Measurements from ENCODE around the gene CBS.
"Not testable (repeated sequence)": the region's sequence is repeated elsewhere in the genome, so short reads cannot be mapped to it uniquely, and the experiment has no call there.

Gene CBS

DNA sequence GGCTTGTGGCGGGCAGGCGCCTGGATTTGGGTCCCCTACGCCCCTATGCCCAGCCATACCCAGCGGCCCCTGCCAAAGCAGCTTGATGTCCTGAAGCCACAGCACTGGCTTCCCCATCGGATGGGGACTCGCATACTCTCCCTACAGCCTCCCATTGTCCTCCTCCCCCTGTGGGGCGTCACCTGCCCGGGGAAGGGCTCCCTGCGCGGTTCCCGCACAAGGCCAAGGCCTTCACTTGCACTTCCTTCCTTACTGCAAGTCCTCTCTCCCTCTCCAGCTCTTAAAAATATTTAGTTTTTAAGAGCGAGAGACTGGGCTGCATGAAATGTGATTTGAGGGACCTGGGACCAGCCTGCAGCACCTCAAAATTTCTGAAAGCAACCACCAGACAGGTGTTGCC is 8.9 kb downstream of the CBS start:
- DNase-seq = not testable (repeated sequence)

DNA sequence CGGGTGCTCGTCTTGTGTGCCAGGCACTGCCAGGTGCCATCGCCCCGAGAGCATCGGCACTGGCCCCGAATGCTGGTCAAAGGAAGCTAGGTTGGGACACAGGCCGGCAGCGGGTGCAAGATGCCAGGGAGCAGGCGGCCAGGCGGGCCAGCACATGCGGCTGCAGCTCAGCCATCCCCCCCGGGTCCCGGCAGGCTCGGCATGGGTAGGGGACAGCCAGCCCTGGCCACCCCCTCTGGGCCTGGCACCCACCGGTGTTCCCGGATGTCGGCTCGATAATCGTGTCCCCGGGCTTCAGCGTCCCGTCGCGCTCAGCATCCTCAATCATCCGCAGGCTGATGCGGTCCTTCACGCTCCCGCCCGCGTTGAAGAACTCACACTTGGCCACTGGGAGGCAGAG is 9.6 kb downstream of the CBS start:
- not testable (repeated sequence) for DNase-seq

DNA sequence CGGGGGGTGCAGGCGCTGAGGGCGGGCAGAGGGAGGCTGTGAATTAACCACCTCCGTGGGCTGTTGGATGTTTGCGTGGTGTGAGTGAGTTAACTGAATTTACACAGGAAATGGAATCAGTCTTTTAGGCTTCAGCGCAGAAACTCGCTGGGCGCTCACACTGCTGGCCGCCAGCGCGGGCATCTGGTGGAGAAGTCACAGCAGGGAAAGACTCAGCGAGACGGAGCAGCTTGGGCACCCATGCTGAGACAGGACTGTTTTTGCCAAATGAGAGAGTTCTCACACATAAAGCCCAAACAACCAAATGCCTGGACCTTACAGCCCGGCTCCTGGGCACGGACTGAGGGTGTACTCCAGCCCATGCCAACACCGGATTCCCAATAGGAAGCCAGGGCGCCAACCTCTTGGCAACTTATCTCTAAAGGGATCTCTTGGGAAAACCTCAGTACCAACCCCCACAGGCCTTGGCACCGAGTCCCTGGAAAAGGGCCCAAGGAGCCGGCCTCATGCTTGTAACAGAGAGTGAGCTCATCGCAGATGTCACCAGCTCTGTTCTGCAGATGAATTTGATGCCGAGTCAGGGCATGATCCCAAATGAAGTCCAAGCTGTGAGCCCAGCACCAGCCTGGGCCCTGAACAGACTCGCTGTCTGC is 11.2 kb downstream of the CBS start:
- not testable (repeated sequence) for DNase-seq

DNA sequence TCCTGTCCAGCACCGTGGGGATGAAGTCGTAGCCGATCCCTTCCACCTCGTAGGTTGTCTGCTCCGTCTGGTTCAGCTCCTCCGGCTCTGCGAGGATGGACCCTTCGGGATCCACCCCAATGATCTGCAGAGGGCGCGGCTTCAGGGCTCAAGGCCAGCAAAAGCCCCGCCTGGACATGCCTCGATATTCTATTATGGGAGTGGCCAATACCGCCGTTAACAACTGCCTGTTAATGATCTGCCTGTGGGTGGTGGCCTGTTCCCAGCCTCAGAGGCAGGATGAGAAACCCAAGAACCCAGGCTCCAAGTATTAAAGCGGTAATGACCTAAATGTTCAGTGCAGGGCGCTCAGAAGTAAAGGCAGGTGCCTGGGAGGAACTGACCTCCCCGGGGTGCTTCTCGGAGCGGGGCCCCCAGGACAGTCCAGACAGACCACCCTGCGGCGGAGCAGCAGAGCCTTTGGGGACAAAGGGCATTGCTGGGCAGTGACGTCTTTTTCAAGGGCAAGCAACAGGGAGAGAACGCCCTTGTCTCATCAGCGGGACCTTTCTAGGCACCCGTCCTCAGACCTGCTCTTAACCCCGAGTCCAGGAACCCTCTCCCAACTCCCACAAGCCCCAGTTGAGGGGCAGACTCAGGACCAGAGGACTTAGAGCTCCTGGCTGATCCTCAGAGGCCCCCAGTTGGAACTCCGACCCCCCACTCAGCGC is 12.5 kb downstream of the CBS start:
- not testable (repeated sequence) for DNase-seq

DNA sequence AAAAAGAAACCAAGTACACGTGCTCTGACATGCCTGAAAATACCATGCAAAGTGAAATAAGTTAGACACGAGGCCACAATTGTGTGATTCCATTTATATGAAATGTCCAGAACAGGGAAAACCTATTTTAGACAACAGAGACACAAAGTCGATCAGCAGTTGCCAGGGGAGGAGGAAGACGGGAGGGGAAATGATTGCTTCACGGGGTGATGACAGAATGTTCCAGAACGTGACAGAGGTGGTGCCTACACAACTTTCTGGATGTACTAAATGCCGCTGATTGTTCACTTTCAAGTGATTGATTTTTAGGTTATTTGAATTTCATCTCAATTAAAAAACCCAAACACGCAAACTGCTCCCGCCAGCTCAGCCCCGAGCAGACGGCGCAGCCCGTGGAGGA is 22.5 kb downstream of the CBS start:
- DNase-seq = not testable (repeated sequence)

DNA sequence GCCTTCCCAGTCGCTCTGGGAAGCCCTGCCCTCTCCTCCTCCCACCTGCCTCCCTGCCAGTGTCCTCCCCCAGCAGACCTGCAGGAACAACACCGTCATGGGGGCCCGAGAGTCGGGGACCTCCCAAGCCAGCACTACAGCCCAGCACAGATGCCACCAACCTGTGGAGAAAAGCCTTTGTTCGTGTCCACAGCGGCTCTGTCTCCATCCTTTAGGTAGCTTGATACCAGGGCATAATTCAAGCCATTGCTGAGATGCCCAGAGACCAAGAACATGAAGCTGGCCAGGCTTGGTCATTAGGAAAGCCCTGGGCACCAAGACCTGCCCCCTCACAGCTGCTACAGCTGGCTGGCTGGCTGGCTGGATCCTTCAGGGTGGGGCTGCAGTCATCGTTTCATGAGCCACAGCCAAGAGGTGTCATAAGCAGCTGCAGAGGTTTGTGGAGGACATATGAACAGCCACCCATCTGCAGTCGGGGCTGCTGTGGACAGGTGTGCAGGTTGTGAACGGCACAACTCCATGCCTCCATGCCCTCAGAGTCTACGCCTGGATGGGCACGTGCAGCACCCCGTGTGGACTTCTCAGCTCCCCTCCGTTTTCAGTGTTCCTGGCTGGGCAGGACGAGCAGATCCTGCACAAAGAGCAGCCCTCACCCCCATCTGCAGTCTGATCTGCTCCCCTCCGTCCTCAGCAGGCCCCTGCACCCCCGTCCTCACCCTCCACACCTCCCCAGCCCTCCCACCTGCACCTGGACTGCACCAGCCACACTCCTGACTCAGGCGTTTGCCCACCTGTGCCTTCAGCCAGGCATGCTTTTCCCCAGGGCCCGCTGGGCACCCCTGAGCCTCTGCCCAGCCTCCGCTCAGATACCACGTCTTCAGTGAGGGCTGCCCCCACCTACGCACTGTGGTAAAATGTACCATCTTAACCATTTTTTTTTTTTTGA is 29.5 kb downstream of the CBS start:
- DNase-seq = not testable (repeated sequence)

DNA sequence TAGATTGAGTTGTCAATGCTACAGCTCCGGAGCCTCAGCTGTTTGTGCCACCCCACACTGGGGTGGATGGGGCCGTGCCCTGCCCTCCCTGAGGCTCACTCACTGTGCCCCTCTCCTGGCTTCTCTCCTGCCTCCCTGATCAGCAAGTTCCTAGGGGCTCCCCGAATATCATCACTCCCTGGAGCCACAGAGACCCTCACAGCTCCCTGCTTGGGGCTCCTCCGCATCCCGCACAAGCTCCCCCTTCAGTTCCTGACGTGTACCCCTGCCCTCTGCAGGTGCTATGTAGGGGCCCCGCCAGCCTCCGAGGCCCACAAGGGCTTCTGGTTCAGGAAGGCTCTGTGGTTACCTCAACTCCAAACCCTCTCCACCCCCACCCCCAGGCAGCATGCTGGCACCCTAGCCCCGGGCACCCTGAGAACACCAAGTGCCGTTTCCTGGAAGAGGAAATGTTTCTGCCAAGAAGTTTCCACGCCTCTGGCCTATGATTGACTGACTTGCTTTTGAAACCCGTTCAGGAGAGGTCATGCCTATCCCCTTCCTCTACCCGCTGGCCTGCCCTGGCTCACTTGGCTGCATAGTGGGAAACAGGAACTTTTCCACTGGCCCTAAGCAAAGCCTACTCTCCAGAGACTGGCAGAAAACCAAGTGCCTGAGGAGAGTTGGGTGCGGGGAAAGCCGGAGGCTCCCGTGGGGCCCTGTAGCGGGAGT is 30.3 kb downstream of the CBS start:
- DNase-seq = not testable (repeated sequence)

DNA sequence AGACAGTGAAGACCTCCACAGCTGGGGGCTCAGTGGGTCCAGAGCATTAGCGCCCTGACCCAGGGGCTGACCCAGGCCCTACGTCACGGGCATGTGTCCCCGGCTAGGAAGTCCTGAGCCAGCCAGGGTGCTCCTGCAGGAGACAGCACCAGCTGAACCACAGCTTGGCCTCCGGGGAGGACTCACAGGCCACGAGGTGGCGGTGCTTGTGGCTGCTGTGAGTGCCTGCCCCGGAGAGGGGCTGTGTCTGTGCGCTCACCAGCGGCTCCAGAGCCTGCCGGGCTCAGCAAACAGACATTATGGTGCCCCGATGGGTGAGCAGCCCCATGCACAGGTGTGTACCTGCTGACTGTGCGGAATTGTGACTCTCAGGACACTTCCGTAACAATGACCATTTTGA is 31.1 kb downstream of the CBS start:
- not testable (repeated sequence) for DNase-seq

DNA sequence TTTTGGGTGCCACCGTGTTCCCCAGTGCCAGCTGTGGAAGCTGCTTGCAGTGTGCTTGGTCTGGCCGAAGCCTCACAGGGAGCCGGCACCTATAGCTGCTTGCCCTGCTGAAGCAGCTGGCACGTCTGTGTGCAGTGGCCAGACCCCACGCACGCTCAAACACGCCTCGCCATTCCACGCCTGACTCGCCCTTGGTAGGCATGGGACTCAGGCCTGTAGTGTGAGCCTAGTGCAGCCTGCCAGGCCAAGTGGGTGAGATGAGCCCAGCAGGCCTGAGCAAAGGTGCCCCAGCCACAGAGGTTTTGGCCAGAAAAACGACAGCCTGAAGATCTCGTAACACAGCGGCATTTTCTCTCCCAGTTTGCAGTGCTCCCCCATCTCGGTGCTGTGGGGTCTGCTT is 32.3 kb downstream of the CBS start:
- DNase-seq = not testable (repeated sequence)

DNA sequence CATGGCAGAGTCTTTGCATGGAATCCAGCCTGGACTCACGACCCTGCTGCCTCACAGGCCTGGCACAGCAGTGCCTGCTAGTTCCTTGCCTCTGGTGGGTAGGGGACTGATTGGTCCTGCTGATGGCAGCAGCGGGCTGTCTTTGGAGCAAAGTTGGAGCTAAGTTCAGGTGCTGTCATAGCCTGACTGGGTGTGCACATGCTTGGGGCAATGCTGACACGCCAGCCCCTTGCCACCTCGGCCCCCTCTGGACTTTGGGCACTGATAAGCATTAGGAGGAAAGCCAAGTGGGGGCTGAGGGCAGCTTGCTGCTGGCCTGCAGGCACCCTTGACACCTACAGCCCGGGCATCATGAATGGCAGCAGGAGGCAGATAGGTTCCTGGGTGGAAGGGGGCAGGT is 33.5 kb downstream of the CBS start:
- not testable (repeated sequence) for DNase-seq

DNA sequence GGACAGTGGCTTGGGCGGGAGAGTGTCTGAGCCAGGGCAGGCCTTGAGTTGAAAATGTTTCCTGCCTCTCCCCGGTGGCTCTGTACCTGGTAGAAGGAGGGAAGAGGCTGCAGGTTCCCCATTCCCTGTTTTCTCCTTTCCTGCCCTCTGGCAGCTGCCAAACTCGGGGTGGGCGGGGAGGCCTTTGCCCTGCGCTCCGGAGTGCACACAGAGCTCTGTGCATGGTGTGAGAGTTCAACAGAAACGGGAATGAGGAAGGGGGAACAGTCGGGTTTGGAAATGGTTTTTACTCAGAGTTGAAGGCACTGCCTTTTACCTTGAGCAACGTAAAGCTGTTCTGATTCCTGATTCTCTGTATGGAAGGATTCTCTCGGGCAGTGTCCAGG is 37.0 kb downstream of the CBS start:
- DNase-seq = not testable (repeated sequence)

DNA sequence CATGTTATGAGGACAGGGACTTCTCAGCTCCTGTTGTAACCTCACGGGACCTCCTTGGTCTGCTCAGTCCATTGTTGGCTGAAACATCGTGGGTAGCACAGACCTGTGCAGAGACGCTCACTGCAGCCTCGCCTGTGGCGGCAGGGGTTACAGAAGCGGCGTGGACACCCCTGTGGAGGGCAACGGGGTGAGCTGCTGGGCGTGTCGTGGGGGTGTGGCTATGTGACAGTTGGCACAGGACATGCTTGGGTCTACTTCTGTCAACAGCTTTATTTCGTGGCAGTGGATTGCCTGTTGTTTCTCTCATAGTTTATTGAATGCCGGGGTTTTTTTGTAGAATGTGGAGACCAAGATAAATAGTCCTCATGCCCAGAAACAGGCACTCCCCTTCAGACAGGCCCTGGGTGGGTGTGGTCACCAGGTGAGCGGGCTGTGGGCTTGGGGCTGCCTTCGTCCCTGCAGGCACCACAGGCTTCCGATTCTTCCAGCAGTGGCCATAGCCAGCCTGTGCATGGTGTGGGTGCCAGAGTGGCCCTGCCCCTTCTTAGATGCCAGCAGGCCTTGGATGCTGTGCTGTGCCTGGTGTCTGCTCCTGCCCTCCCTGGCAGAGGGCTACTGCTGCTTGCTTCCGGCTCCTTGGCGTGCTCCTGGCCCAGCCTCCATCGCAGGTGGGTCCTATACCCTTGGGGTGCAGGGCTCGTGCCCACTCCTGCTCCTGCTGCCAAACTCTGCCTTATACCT is 37.5 kb downstream of the CBS start:
- not testable (repeated sequence) for DNase-seq

DNA sequence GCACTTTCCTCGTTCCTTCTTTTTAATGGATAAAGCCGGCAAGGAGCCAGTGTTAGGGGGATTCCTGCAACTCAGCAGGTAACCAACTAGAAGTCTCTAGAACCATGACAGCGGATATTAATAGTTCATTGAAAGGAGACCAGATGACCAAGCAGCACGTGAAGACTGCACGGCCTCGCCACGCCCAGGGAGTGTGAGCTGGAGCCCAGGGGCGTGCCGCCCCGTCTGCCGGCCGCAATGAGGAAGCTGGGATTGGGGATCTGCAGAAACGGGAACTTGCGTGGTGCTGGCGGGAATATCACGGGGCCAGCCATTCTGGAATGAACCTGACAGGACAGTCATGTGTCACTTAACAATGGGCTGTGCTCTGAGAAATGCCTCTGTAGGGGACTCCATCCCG is 38.7 kb downstream of the CBS start:
- DNase-seq = not testable (repeated sequence)

DNA sequence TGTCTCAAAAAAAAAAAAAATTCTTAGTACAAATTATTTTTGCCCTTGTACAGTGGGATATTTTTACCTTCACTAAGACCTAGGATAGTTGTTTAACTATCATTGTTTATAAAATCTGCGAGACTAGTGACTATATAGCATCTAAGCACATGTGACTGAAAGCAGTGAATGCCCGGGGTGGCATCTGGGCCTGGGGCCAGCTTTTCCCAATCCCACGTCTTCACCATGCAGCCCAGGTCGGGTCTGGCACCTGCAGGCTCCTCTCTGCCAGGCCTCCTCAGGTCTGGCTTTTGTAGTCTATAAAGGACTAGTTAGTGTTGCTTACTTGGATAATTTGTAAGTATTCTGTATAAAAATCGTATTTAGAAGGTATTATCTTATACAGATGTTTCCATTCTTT is 40.8 kb downstream of the CBS start:
- no peak for DNase-seq

DNA sequence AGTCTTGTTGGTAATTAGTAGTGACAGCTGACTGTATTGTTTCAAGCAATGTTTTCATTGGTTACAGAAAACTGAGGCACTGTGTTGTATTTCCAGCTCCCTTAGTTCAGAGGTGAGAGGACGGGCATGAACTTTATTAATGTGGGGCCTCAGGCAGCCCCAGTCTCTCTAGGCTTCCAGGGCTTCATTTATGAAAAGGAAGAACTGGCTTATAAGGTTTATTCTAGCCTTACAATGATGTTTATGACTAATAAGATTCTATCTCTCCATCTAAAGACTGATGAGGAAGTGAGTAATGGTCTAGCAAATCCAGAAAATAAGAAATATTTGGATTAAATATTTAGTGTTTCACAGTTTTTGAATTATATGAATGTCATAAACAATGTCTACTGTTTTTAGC is 41.5 kb downstream of the CBS start:
- no peak for DNase-seq

DNA sequence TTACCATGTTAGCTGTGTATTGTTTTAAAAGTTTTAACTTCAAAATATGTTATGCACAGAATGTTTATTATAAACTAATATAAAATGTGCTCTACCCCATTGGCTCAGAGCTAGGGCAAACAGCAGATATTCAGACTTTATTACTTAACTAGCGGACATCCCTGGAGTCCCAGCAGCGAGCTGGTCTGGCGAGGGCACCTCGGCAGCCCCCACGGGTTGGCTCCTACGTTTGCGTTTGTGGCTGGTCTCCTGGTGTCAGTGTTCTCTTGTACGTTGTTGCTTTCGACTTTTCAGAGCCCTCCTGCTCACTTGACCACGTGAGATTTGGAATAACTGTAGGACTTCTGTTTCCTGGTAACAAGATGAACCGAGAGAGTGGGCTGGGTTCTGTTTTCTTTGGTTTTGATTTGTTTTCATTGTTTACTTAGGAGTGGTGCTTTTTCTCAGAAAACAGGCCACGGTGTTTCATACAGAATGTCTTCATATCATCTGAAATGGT is 44.5 kb downstream of the CBS start:
- no peak for DNase-seq

DNA sequence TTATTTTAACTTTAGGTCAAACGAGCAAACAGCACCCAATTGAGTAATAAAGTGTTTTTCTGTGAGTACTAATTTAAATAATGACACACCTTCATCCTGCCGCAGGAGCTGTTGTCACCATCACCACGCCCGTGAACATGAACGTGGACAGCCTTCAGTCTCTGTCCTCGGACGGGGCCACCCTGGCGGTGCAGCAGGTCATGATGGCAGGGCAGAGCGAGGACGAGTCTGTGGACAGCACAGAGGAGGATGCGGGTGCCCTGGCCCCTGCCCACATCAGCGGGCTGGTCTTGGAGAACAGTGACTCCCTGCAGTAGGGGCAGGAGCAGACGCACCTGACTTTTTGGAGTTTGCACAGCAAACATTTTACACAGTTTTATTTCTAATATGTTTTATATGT is 45.9 kb downstream of the CBS start:
- DNase-seq = no peak

DNA sequence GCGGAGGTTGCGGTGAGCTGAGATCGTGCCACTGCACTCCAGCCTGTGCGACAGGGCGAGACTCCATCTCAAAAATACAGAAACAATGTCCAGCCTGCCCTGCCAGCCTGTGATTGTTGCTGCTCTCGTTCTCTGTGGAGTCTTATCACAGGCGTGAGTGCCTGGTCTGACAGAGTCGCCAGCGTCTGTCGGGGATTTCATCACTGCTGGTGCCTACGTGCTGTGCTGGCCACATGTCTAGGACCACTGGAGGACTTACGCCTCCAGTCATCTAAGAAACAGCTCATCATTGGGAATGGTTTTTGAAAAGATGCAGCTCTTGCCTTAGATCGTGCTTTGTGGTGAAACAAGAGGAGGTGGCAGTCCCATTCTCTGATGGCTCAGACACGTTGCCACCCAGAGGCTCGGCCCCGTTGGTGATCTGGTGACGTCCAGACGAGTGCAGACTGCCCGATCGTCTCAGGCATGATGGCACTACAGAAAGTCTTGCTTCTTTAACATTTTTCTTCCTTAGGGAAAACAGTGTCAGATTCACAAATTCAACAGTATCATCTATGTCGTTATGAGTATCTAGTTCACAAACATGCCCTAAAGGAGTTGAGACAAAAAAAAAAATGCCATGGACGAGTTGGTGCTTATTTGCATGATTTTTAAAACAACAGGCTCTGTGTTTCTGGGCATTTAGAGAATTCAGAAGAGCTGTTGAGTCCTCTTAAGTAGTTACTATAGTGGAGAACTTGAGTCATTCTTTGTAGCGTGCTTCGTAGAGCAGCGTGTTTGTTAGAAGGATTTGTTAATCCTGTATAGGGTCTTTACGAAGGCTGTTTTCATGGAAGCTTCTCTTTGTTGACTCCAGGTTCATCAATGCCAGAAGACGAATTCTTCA is 47.5 kb downstream of the CBS start:
- DNase-seq = no peak

DNA sequence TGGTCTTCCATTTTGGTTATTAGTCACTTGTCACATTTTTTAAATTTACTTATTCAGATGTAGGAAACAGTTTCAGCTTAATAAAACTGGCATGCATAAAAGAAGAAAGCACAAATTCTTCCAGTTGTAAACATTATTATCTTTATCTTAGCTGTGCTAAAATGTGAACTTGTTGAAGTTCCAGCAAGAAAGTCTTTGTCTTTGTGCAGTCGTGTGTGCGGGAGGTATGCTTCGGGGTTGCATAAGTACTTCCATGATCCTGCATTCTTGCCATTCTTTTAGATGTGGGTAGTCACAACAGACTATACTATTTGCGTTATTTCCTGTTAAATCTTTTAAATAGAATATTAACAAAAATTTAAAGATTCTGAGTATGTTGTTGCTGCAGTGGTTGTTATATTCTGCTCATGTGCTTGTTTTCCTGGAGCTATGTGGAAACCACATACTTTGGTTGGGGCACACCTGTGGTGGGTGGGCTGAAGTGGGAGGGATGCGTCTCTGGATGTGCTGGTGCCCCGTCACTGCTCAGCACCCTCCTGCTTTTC is 49.9 kb downstream of the CBS start:
- DNase-seq = no peak

DNA sequence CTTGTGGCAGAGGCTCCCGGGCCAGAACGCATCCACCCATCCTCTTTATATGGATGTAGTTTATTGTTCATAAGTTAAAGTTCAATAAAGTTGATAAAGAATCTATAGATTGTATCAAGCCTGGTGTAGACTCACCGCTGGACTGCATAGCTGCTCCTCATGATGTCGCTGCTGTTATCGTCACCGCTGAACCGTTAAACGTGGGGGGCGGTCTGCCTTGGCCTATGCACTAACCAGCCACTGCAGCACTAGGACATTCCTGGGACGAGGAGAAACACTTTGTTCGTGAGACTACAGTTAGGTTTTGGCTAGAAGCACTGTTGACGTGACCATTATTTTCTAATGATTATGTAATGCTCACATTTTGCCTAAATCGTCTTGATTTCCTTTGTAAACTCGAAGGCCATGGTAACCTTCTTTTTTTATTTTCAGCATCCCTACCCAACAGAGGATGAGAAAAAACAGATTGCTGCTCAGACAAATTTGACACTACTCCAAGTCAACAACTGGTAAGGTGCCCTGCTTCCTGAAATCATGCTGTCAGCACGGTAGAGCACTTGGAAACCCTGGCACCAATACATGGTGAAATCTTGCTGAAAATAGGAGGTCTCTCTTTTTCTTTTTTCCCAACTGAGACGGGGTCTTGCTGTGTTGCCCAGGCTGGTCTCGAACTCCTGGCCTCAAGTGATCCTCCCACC is 51.0 kb downstream of the CBS start:
- DNase-seq = no peak
